Neutrophil (primary cell): ENCODE data around the gene SOX8.

Experiments used
- H3K27ac ChIP-seq: fragments of 200-600 bp; sonication (generic); 2 replicates; pipeline ENCODE4 v1.5.1; 2016; ENCODE audit warnings: mild to moderate bottlenecking, moderate library complexity
- H3K27me3 ChIP-seq: fragments of 200-600 bp; sonication (generic); 2 replicates; pipeline ENCODE4 v1.6.0; 2016; ENCODE audit warnings: mild to moderate bottlenecking
- H3K36me3 ChIP-seq: fragments of 200-600 bp; sonication (generic); 2 replicates; pipeline ENCODE4 v1.5.1; 2017
- H3K4me1 ChIP-seq, 2 experiments: fragments of 200-600 bp in 1 of 2; sonication (generic) in 1 of 2; 1 replicate in 1 of 2; 2 replicates in 1 of 2; pipeline versions ENCODE4 v1.5.1 to v1.6.1; 2013 to 2016; ENCODE audit warnings: low read depth in 1 of 2, low read length in 1 of 2, mild to moderate bottlenecking in 1 of 2, moderate library complexity in 1 of 2; ENCODE audit not compliant: control insufficient read depth in 1 of 2, insufficient read depth in 1 of 2
- H3K4me3 ChIP-seq, 2 experiments: fragments of 200-600 bp in 1 of 2; sonication (generic) in 1 of 2; 1 replicate in 1 of 2; 2 replicates in 1 of 2; pipeline ENCODE4 v1.5.1; 2013 to 2016; ENCODE audit warnings: low read depth in 1 of 2, low read length in 1 of 2, mild to moderate bottlenecking in 1 of 2, moderate library complexity in 1 of 2
- H3K9me3 ChIP-seq: fragments of 200-600 bp; sonication (generic); 2 replicates; pipeline ENCODE4 v1.5.1; 2016
- CTCF ChIP-seq: fragments of 200-600 bp; sonication (generic); IDR thresholded peaks from 2 replicates; pipeline ENCODE4 v1.5.1; 2016; ENCODE audit warnings: antibody characterized with exemption

Gene SOX8

GRCh38 chr16:937723-938122 is 43.8 kb upstream of the SOX8 start:
- no peak for TF ChIP-seq CTCF
- Histone ChIP-seq H3K27me3 (no peaks in the 10 kb centered on the region), H3K36me3 (peaks cover 11% of the 10 kb centered on the region), H3K4me3 (no peak overlapping the region), H3K27ac (no peak overlapping the region), H3K4me1 (no peaks in the 10 kb centered on the region), H3K9me3 (no peaks in the 10 kb centered on the region)

GRCh38 chr16:938136-938535 is 43.4 kb upstream of the SOX8 start:
- Histone ChIP-seq H3K36me3 (peaks cover 8% of the 10 kb centered on the region), H3K4me1 (no peaks in the 10 kb centered on the region), H3K9me3 (no peaks in the 10 kb centered on the region), H3K27ac (no peak overlapping the region), H3K4me3 (no peak overlapping the region), H3K27me3 (no peaks in the 10 kb centered on the region)
- TF ChIP-seq CTCF = no peak

DNA sequence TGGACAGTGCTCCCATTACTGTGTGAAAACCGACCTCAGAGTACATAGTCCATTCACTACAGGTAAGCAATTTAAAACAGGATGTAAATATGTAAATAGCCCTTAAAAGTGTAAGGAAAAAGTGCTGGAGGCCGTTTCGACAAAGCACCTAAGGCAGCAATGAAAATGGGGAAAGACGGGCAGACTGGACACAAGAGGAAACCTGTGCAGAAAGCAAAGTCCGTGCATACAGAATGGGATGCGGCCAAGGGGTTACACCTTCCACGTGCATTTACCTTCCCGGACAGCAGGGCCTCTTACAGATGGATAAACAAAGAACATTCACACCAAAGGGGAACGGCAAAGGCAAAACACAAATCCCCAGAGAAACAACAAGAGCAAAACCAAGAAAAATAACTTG is 42.8 kb upstream of the SOX8 start:
- H3K27me3 ChIP-seq = no peaks in the 10 kb centered on the region
- no peaks in the 10 kb centered on the region for H3K9me3 ChIP-seq
- no peak overlapping the region for H3K4me3 ChIP-seq
- peaks cover 2% of the 10 kb centered on the region for H3K36me3 ChIP-seq
- H3K27ac ChIP-seq = no peak overlapping the region
- no peaks in the 10 kb centered on the region for H3K4me1 ChIP-seq
- TF ChIP-seq CTCF = no peak

DNA sequence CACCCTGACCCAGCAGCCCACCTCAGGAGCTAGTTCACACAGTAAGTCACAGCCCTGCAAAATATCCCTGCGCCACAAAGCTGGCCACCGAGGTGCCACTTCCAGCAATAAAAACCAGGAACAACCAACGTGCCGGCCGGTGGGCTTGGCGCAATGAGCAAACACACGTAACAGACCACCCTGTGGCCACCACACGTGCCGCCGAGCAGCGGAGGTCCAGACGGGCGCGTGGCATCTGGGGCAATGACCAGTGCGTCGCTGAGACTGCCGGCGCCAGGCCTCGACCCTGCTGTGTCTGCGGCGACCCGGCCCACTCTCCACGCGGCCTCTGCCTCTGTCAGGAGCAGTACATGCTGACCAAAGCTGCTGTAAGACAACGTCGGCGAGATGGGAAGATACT is 42.3 kb upstream of the SOX8 start:
- TF ChIP-seq CTCF = no peak
- no peaks in the 10 kb centered on the region for H3K27me3 ChIP-seq
- no peaks in the 10 kb centered on the region for H3K9me3 ChIP-seq
- no peaks in the 10 kb centered on the region for H3K4me1 ChIP-seq
- H3K36me3 ChIP-seq = no peaks in the 10 kb centered on the region
- no peak overlapping the region for H3K4me3 ChIP-seq
- no peak overlapping the region for H3K27ac ChIP-seq

DNA sequence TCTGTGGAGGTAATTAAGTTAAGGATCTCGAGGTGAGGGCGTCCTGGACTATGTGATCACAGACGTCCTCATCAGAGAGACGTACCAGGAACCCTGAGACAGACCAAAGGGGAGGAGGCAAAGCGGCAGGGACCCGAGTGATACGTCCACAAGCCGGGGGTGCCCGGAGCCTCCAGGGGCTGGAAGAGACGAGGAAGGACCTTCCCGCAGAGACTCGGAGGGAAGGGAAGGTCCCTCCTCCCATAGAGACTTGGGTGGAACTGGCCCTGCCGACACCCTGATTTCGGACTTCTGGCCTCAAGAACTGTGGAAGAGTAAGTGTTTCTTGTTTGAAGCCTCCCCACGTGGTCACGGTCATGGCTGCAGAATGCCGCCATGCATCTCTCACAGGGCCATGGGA is 41.6 kb upstream of the SOX8 start:
- no peak for TF ChIP-seq CTCF
- Histone ChIP-seq H3K27ac (no peak overlapping the region), H3K4me3 (no peak overlapping the region), H3K27me3 (no peaks in the 10 kb centered on the region), H3K36me3 (no peaks in the 10 kb centered on the region), H3K9me3 (no peaks in the 10 kb centered on the region), H3K4me1 (no peaks in the 10 kb centered on the region)

DNA sequence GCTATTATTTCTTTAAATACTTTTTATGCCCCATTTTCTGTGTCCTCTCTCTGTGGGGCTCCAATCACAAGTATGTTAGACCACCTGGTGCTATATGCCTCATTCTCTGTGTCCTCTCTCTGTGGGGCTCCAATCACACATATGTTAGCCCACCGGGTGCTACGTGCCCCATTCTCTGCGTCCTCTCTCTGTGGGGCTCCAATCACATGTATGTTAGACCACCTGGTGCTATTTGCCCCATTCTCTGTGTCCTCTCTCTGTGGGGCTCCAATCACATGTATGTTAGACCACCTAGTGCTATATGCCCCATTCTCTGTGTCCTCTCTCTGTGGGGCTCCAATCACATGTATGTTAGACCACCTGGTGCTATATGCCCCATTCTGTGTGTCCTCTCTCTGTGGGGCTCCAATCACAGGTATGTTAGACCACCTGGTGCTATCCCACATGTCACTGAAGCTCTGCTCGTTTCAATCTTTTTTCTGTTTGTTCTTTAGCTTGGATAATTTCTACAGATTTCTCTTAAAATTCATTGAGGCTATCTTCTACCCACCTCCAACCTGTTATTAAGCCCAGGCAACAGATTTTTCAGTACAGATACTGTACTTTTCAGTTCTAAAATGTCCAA is 39.0 kb upstream of the SOX8 start:
- Histone ChIP-seq H3K27me3 (no peaks in the 10 kb centered on the region), H3K4me3 (no peak overlapping the region), H3K27ac (no peak overlapping the region), H3K9me3 (no peaks in the 10 kb centered on the region), H3K36me3 (peaks cover 10% of the 10 kb centered on the region), H3K4me1 (peaks cover 0 to 6% of the 10 kb centered on the region in 2 experiments)
- TF ChIP-seq CTCF = no peak
